C4-2B (cell line): Measurements from ENCODE around the gene STK16.
"Not testable (repeated sequence)": the region's sequence is repeated elsewhere in the genome, so short reads cannot be mapped to it uniquely, and the experiment has no call there.

Source experiments
- H3K27ac ChIP-seq: fragments of 450-650 bp; 2 replicates; pipeline ENCODE4 v1.5.1; 2017
- ZFX ChIP-seq: fragments of 450-650 bp; IDR thresholded peaks from 2 replicates; pipeline ENCODE4 v1.6.1; 2017
- TF ChIP-seq, protein P1 (sequence below): fragments of 450-650 bp; conservative IDR thresholded peaks from 2 replicates; pipeline ENCODE4 v1.5.1; 2017; ENCODE audit warnings: mild to moderate bottlenecking

The STK16 gene

GRCh38 chr2:219284501-219285372, 39.5 kb downstream of the STK16 start:
- H3K27ac ChIP-seq, result no peak overlapping the region
- no peak for TF ChIP-seq ZFX
- TF ChIP-seq, protein P1, sequence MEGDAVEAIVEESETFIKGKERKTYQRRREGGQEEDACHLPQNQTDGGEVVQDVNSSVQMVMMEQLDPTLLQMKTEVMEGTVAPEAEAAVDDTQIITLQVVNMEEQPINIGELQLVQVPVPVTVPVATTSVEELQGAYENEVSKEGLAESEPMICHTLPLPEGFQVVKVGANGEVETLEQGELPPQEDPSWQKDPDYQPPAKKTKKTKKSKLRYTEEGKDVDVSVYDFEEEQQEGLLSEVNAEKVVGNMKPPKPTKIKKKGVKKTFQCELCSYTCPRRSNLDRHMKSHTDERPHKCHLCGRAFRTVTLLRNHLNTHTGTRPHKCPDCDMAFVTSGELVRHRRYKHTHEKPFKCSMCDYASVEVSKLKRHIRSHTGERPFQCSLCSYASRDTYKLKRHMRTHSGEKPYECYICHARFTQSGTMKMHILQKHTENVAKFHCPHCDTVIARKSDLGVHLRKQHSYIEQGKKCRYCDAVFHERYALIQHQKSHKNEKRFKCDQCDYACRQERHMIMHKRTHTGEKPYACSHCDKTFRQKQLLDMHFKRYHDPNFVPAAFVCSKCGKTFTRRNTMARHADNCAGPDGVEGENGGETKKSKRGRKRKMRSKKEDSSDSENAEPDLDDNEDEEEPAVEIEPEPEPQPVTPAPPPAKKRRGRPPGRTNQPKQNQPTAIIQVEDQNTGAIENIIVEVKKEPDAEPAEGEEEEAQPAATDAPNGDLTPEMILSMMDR, result no peak

DNA sequence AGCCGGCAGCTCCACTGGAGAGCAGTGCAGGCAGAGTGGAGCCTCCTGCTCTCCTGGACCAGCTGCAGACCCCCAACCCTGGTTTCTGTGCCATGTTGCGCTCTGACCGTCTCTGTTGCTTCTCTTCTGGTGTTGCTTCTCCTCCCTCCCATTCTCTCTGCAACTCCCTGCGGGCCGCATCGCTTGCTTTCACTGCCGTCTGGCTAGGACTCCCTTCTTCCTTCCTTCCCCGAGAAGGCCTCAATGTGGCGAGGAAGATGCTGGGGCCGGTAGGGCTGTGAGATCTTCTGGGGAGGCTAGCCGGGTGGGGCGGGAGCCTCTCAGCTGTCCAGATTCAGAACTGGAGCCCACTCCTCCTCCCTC, 40.1 kb downstream of the STK16 start:
- no peak overlapping the region for H3K27ac ChIP-seq
- TF ChIP-seq ZFX, result no peak
- TF ChIP-seq, protein P1, result no peak

DNA sequence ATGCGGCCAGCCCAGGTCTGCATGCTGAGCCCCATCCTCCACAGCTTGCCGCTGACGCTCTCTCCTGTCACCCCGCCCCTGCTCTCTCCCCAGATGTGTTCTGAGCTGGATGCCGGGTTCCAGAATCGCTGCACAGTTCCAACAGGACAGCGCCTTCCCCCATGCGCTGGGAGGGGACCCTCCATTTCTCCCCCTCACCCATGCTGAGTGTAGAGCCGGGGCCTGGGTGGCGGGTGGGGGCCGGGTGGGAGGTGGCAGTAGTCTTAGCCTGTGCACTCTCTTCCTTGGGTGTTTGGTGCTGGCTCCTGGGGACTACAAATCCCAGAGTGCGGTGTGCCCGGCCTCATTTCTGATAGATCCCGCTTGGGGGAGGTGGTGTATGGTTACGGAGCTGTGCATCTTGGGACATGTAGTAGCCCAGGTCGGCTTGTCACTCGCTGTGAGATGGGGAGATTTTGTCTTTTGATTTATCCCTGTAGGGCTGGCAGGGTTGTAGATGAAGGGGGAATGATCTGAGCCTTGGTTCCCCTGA, 40.7 kb downstream of the STK16 start:
- H3K27ac ChIP-seq, result no peak overlapping the region

GRCh38 chr2:219286436-219287115, 41.3 kb downstream of the STK16 start:
- H3K27ac ChIP-seq, result no peak overlapping the region
- TF ChIP-seq ZFX, result no peak
- TF ChIP-seq, protein P1, result no peak

More for the DNA sequence above, 40.7 kb downstream of the STK16 start:
- no peak for TF ChIP-seq ZFX
- TF ChIP-seq, protein P1, result no peak

- H3K27ac ChIP-seq, result not testable (repeated sequence)
Measured at GRCh38 chr2:219287116-219287440, 41.8 kb downstream of the STK16 start.

DNA sequence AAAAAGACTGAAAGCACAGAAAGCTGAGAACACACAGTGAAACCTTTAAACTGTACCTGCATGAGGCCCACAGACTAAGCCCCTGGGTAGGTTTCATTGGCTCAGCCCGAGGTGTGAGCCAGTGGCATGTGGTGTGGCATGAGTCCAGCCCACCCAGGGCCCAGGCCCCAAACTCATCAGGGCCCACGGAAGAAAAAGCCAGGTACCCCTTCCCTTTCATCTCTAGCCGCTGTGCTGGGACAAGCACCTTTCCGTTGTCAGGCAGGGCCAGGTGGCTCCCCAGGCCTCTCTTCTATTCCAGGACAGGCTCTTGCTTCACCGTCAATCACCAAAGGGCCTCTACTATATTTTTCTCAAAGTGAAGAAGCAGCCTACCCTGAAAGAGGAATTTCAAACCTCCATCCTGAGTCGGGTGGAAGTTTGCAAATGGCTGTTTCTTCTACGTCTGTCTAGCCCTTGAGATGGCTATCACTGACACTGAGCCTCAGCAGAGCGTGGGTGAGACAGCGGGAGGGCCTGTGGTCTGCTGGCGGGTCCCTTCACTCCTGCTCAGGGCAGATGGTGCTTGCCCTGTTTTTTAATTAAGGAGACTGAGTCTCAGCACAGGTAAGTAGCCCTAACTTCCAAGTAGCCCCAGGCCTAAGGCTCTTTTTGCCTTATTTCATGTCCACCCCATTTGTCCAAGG, 42.4 kb downstream of the STK16 start:
- TF ChIP-seq, protein P1, result no peak
- TF ChIP-seq ZFX, result no peak
- H3K27ac ChIP-seq, result no peak overlapping the region

- TF ChIP-seq, protein P1, result no peak
- no peak for TF ChIP-seq ZFX
- no peak overlapping the region for H3K27ac ChIP-seq
Measured at GRCh38 chr2:219289195-219289536, 43.9 kb downstream of the STK16 start.
